ENCODE data around the gene MAP4.

GRCh38 chr3:47888986-47889757 is 127.0 kb downstream of the MAP4 start:
- TF ChIP-seq CTCF (IDR thresholded peaks at IDR 0.05) (no peak), EZH2 (IDR thresholded peaks at IDR 0.05; ENCODE audit: borderline replicate concordance, insufficient read depth, low read depth, low read length, poor library complexity, severe bottlenecking) (no peak)
